ENCODE results near the gene AFAP1.

Gene AFAP1

GRCh38 chr4:7968262-7968896, 28.7 kb upstream of the AFAP1 start:
- DNase-seq (ENCODE audit: low spot score), result no peak

GRCh38 chr4:7967501-7968261, 28.0 kb upstream of the AFAP1 start:
- no peak for DNase-seq (ENCODE audit: low spot score)

GRCh38 chr4:7967063-7967440, 27.4 kb upstream of the AFAP1 start:
- DNase-seq (ENCODE audit: low spot score), result no peak

GRCh38 chr4:7966281-7967062, 26.8 kb upstream of the AFAP1 start:
- no peak for DNase-seq (ENCODE audit: low spot score)

- peak; percentile 76 for DNase-seq (ENCODE audit: low spot score)
Observed at GRCh38 chr4:7964890-7965662, 25.4 kb upstream of the AFAP1 start.

GRCh38 chr4:7964459-7964858, 24.8 kb upstream of the AFAP1 start:
- peak; percentile 71 for DNase-seq (ENCODE audit: low spot score)

- no peak for DNase-seq (ENCODE audit: low spot score)
Observed at GRCh38 chr4:7963691-7964090, 24.0 kb upstream of the AFAP1 start.

GRCh38 chr4:7962609-7963508, 23.2 kb upstream of the AFAP1 start:
- no peak for DNase-seq (ENCODE audit: low spot score)

- DNase-seq (ENCODE audit: low spot score), result peak; percentile 41
Observed at GRCh38 chr4:7960790-7961655, 21.4 kb upstream of the AFAP1 start.

- DNase-seq (ENCODE audit: low spot score), result no peak
Observed at GRCh38 chr4:7960017-7960789, 20.5 kb upstream of the AFAP1 start.

GRCh38 chr4:7959078-7959477, 19.4 kb upstream of the AFAP1 start:
- no peak for DNase-seq (ENCODE audit: low spot score)

GRCh38 chr4:7956934-7957656, 17.4 kb upstream of the AFAP1 start:
- DNase-seq (ENCODE audit: low spot score), result no peak

- no peak for DNase-seq (ENCODE audit: low spot score)
Observed at GRCh38 chr4:7956270-7956808, 16.7 kb upstream of the AFAP1 start.

- no peak for DNase-seq (ENCODE audit: low spot score)
Observed at GRCh38 chr4:7955393-7955792, 15.7 kb upstream of the AFAP1 start.

GRCh38 chr4:7952615-7953014, 13.0 kb upstream of the AFAP1 start:
- no peak for DNase-seq (ENCODE audit: low spot score)

GRCh38 chr4:7950301-7951092, 10.8 kb upstream of the AFAP1 start:
- no peak for DNase-seq (ENCODE audit: low spot score)

- DNase-seq (ENCODE audit: low spot score), result no peak
Observed at GRCh38 chr4:7949759-7950158, 10.1 kb upstream of the AFAP1 start.

- no peak for DNase-seq (ENCODE audit: low spot score)
Observed at GRCh38 chr4:7947927-7948326, 8.3 kb upstream of the AFAP1 start.
